Esophagus muscularis mucosa (tissue), 4 donors: ENCODE measurements around the gene IGFBPL1. TPM values are rescaled to one million over a fixed set of nuclear protein-coding genes. Genes with fewer than 3 reads are reported as not detected.

Experiments used
- DNase-seq: peaks from one replicate; pipeline ENCODE4 v3.0.0-alpha.2; 2017; ENCODE audit errors: extremely low spot score
- H3K27ac ChIP-seq, 4 donors: fragments of 200-600 bp; sonication (generic); replicated peaks in 1 of 4; 1 replicate in 3 of 4; 2 replicates in 1 of 4; pipeline ENCODE4 v1.5.1; 2016 to 2019; ENCODE audit warnings: mild to moderate bottlenecking in 1 of 4
- H3K27me3 ChIP-seq, 4 donors: fragments of 200-600 bp; sonication (generic); one replicate each; pipeline versions ENCODE4 v1.5.1 to v1.6.0; 2016 to 2019
- H3K36me3 ChIP-seq, 4 donors: fragments of 200-600 bp; sonication (generic); one replicate each; pipeline ENCODE4 v1.5.1; 2016 to 2019
- H3K4me1 ChIP-seq, 4 donors: fragments of 200-600 bp; sonication (generic); one replicate each; pipeline ENCODE4 v1.5.1; 2016 to 2019
- H3K4me3 ChIP-seq, 4 donors: fragments of 200-600 bp; sonication (generic); 1 replicate in 2 of 4; 2 replicates in 2 of 4; pipeline ENCODE4 v1.5.1; 2016 to 2019; ENCODE audit warnings: mild to moderate bottlenecking in 4 of 4, moderate library complexity in 1 of 4
- H3K9me3 ChIP-seq, 4 donors: fragments of 200-600 bp; sonication (generic); 1 replicate in 3 of 4; 2 replicates in 1 of 4; pipeline ENCODE4 v1.5.1; 2016 to 2019
- CTCF ChIP-seq, 3 experiments: fragments of 200-600 bp in 2 of 3; fragments of 450-650 bp in 1 of 3; sonication (generic) in 2 of 3; IDR thresholded peaks; one replicate each; pipeline ENCODE4 v1.5.1; 2017 to 2019; ENCODE audit warnings: antibody characterized with exemption in 3 of 3, mild to moderate bottlenecking in 2 of 3, moderate library complexity in 1 of 3
- EP300 ChIP-seq: sonication (generic); formaldehyde crosslinking; IDR thresholded peaks from one replicate; pipeline ENCODE4 v1.6.1; 2017; ENCODE audit warnings: antibody characterized with exemption
- POLR2A ChIP-seq: fragments of 450-650 bp; IDR thresholded peaks from one replicate; pipeline ENCODE4 v1.6.1; 2017; ENCODE audit warnings: antibody characterized with exemption, moderate library complexity, mild to moderate bottlenecking, low read depth
- POLR2AphosphoS5 ChIP-seq, 2 donors: sonication (generic); formaldehyde crosslinking; IDR thresholded peaks; one replicate each; pipeline ENCODE4 v1.6.1; 2017; ENCODE audit warnings: antibody characterized with exemption in 2 of 2
- WGBS: methylation state at CpG from one replicate; pipeline ENCODE4 v1.1.5; 2018; 5-methylcytosine and 5-hydroxymethylcytosine counted together
- intact Hi-C: fragments of 100-400 bp; cut with DNase I; formaldehyde crosslinking; loops from one replicate; pipeline ENCODE4 v1.15.1; 2023
- total RNA-seq, 4 donors: library from RNA; depleted of rRNA; stranded (reverse); fragments of >200 nt; gene quantifications; one replicate each; pipeline versions ENCODE4 v1.1.0 to v1.2.1, GENCODE V29; 2016

Gene IGFBPL1
- total RNA-seq, 4 donors from 2014 or later = 0.78 to 3.7 (median 1.5) TPM

GRCh38 chr9:38447703-38448102 lies 23.4 kb upstream of the IGFBPL1 start:
- H3K4me1 ChIP-seq = no peaks in the 10 kb centered on the region
- peaks cover 0 to 16% (median 15%) of the 10 kb centered on the region in 4 donors for H3K9me3 ChIP-seq
- intact Hi-C loops = no loop called here
- H3K36me3 ChIP-seq = no peaks in the 10 kb centered on the region
- TF ChIP-seq CTCF (IDR thresholded peaks at IDR 0.05) (no peak), POLR2AphosphoS5 (IDR thresholded peaks at IDR 0.05) (no peak), POLR2A (no peak), EP300 (no peak)
- H3K27me3 ChIP-seq = no peaks in the 10 kb centered on the region
- 53% methylated on average over 1 of the region's 1 CpG for WGBS
- no peak overlapping the region for H3K27ac ChIP-seq
- no peak for DNase-seq
- H3K4me3 ChIP-seq = no peak overlapping the region

- 69% methylated on average over 11 of the region's 11 CpGs for WGBS
- intact Hi-C loops = no loop called here
- no peak overlapping the region for H3K27ac ChIP-seq
- H3K4me3 ChIP-seq = no peak overlapping the region
- peak; percentile 74 for DNase-seq
- H3K27me3 ChIP-seq = no peaks in the 10 kb centered on the region
- TF ChIP-seq POLR2A = no peak
- no peak for TF ChIP-seq POLR2AphosphoS5 (IDR thresholded peaks at IDR 0.05)
- TF ChIP-seq CTCF (IDR thresholded peaks at IDR 0.05) = no peak
- no peak for TF ChIP-seq EP300
- no peaks in the 10 kb centered on the region for H3K36me3 ChIP-seq
- H3K4me1 ChIP-seq = no peaks in the 10 kb centered on the region
- peaks cover 0 to 4% (median under 1%) of the 10 kb centered on the region in 4 donors for H3K9me3 ChIP-seq
Measured at GRCh38 chr9:38445154-38446043, 21.1 kb upstream of the IGFBPL1 start.

- intact Hi-C loops = no loop called here
- no peaks in the 10 kb centered on the region for H3K4me1 ChIP-seq
- WGBS = 51% methylated on average over 2 of the region's 2 CpGs
- H3K9me3 ChIP-seq = no peaks in the 10 kb centered on the region
- DNase-seq = peak; percentile 62
- no peak overlapping the region for H3K27ac ChIP-seq
- no peak for TF ChIP-seq EP300
- TF ChIP-seq POLR2A = no peak
- no peak for TF ChIP-seq POLR2AphosphoS5 (IDR thresholded peaks at IDR 0.05)
- TF ChIP-seq CTCF (IDR thresholded peaks at IDR 0.05) = no peak
- peaks cover 0 to 7% (median 0%) of the 10 kb centered on the region in 4 donors for H3K27me3 ChIP-seq
- no peak overlapping the region for H3K4me3 ChIP-seq
- no peaks in the 10 kb centered on the region for H3K36me3 ChIP-seq
Measured at GRCh38 chr9:38443597-38443996, 19.3 kb upstream of the IGFBPL1 start.

GRCh38 chr9:38443181-38443580 lies 18.9 kb upstream of the IGFBPL1 start:
- TF ChIP-seq CTCF (IDR thresholded peaks at IDR 0.05) = no peak
- no peak for TF ChIP-seq EP300
- TF ChIP-seq POLR2AphosphoS5 (IDR thresholded peaks at IDR 0.05) = no peak
- TF ChIP-seq POLR2A = no peak
- Histone ChIP-seq H3K9me3 (no peaks in the 10 kb centered on the region), H3K36me3 (no peaks in the 10 kb centered on the region), H3K4me1 (no peaks in the 10 kb centered on the region), H3K27me3 (peaks cover 0 to 7% (median 0%) of the 10 kb centered on the region in 4 donors), H3K4me3 (no peak overlapping the region), H3K27ac (no peak overlapping the region)
- WGBS = 71% methylated on average over 7 of the region's 7 CpGs
- DNase-seq = peak; percentile 62
- intact Hi-C loops = no loop called here
